Measurements from ENCODE around the gene UBXN6. TPM values are rescaled to one million over a fixed set of nuclear protein-coding genes. Genes with fewer than 3 reads are reported as not detected.
A peak's percentile ranks its signal among the peaks of the same experiment; 100 is the strongest.

Gene UBXN6
- total RNA-seq, 2 donors from 2014 or later, result 31.2 to 36.9 TPM

DNA sequence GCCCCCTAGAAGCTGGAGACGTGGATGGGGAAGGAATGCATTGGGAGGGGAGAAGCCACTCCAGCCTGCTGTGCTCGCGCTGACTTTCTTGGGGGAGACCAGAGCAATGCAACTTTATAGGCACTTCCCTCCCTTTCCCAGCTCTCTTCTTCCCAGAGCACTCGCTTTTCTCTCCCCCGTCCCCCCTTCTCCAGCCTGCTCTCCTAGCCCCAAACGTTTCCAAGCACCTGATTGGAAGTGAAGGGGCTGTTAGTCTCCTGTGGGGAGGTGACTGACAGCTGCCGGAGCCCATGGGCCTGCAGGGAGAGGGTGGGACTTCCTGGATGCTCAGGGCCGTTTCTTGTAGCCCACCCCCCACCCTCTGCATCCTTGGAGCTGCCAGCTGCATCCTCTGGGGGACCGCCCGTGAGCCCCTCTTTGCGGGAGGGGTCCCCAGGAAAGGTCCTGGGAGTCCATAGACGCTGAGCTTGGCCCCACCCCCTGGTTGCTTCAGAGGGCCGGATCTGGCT is 17.0 kb upstream of the UBXN6 start:
- Mint-ChIP-seq H3K27me3 (ENCODE audit: insufficient read depth) (no peaks in the 10 kb centered on the region), H3K36me3 (ENCODE audit: low read depth) (peaks cover 27% of the 10 kb centered on the region), H3K4me1 (peaks cover 10% of the 10 kb centered on the region), H3K4me3 (no peak overlapping the region), H3K27ac (peak overlapping the region; percentile 94), H3K9me3 (no peaks in the 10 kb centered on the region)
- H3K27ac ChIP-seq (ENCODE audit: low read depth, low read length), result peak overlapping the region; percentile 71
- no peaks in the 10 kb centered on the region for H3K9me3 ChIP-seq (ENCODE audit: control insufficient read depth, low read length)
- TF ChIP-seq, protein P1, sequence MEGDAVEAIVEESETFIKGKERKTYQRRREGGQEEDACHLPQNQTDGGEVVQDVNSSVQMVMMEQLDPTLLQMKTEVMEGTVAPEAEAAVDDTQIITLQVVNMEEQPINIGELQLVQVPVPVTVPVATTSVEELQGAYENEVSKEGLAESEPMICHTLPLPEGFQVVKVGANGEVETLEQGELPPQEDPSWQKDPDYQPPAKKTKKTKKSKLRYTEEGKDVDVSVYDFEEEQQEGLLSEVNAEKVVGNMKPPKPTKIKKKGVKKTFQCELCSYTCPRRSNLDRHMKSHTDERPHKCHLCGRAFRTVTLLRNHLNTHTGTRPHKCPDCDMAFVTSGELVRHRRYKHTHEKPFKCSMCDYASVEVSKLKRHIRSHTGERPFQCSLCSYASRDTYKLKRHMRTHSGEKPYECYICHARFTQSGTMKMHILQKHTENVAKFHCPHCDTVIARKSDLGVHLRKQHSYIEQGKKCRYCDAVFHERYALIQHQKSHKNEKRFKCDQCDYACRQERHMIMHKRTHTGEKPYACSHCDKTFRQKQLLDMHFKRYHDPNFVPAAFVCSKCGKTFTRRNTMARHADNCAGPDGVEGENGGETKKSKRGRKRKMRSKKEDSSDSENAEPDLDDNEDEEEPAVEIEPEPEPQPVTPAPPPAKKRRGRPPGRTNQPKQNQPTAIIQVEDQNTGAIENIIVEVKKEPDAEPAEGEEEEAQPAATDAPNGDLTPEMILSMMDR (conservative IDR thresholded peaks at IDR 0.05), result no peak
- H3K4me1 ChIP-seq (ENCODE audit: control insufficient read depth, insufficient read depth, low read length), result no peaks in the 10 kb centered on the region
- DNase-seq, result peak; percentile 94
- no peaks in the 10 kb centered on the region for H3K27me3 ChIP-seq (ENCODE audit: control insufficient read depth, insufficient read depth, low read length, poor library complexity, severe bottlenecking)
- peak overlapping the region; percentile 77 for H3K9ac ChIP-seq (ENCODE audit: extremely low read depth, low read length, poor library complexity, severe bottlenecking)
- WGBS, 2 experiments (ENCODE audit: insufficient coverage in 1 of 2, insufficient read length in 1 of 2), result 12 to 26% methylated on average over 4 to 13 of the region's 13 CpGs
- H3K36me3 ChIP-seq (ENCODE audit: control insufficient read depth, insufficient read depth, low read length), result peaks cover 36% of the 10 kb centered on the region
- H3K4me3 ChIP-seq (ENCODE audit: low read length), result peak overlapping the region; percentile 90

DNA sequence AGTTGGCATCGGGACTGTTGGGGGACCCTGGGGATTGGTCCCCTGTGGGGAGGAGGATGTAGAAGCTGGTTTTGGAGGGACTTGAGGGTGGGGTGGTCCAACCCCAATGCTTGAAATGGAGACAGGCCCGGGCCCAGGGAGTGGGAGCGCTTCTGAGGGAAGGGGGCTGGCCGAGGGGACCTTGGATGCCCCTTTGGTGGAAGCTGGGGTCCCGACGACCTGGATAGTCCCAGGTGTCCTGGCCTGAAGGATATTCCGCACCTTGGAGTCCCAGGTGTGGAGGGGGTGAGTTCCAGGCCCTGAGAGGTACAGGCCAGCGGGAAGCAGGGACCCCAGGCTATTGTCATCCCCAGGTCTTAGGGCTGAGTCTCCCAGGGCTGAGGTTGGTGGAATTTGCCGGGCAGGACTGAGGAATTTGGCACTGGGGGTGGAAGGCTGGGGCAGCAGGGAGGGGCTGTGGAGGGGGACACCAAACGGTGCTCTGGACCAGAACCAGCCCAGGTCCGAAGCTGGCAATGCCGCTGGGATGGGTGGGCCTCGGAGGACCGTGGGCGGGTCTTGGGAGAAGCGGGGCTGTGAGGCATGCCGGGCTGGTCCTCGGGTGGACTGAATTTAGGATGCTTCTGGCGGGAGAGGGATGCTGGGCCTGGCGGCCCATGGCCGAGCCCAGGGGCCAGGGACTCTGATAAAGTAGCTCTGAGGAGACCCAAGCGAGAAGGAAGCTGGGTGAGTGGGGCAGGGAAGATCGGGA is 16.3 kb upstream of the UBXN6 start:
- no peak overlapping the region for H3K4me3 Mint-ChIP-seq
- H3K27ac ChIP-seq (ENCODE audit: low read depth, low read length), result peak overlapping the region; percentile 71
- peaks cover 30% of the 10 kb centered on the region for H3K36me3 ChIP-seq (ENCODE audit: control insufficient read depth, insufficient read depth, low read length)
- peak overlapping the region; percentile 94 for H3K27ac Mint-ChIP-seq
- no peaks in the 10 kb centered on the region for H3K27me3 Mint-ChIP-seq (ENCODE audit: insufficient read depth)
- H3K27me3 ChIP-seq (ENCODE audit: control insufficient read depth, insufficient read depth, low read length, poor library complexity, severe bottlenecking), result no peaks in the 10 kb centered on the region
- H3K9me3 Mint-ChIP-seq, result no peaks in the 10 kb centered on the region
- 16 to 21% methylated on average over 13 to 23 of the region's 23 CpGs for WGBS, 2 experiments (ENCODE audit: insufficient coverage in 1 of 2, insufficient read length in 1 of 2)
- peaks cover 23% of the 10 kb centered on the region for H3K36me3 Mint-ChIP-seq (ENCODE audit: low read depth)
- no peaks in the 10 kb centered on the region for H3K4me1 ChIP-seq (ENCODE audit: control insufficient read depth, insufficient read depth, low read length)
- no peaks in the 10 kb centered on the region for H3K9me3 ChIP-seq (ENCODE audit: control insufficient read depth, low read length)
- peaks cover 10% of the 10 kb centered on the region for H3K4me1 Mint-ChIP-seq
- TF ChIP-seq, protein P1 (conservative IDR thresholded peaks at IDR 0.05), result no peak
- peak overlapping the region; percentile 77 for H3K9ac ChIP-seq (ENCODE audit: extremely low read depth, low read length, poor library complexity, severe bottlenecking)
- peak overlapping the region; percentile 90 for H3K4me3 ChIP-seq (ENCODE audit: low read length)
- DNase-seq, result peak; percentile 71

GRCh38 chr19:4473011-4473762 is 15.6 kb upstream of the UBXN6 start:
- Histone ChIP-seq H3K27ac (ENCODE audit: low read depth, low read length) (no peak overlapping the region), H3K9ac (ENCODE audit: extremely low read depth, low read length, poor library complexity, severe bottlenecking) (peak overlapping the region; percentile 77), H3K4me3 (ENCODE audit: low read length) (peak overlapping the region; percentile 90), H3K4me1 (ENCODE audit: control insufficient read depth, insufficient read depth, low read length) (no peaks in the 10 kb centered on the region), H3K9me3 (ENCODE audit: control insufficient read depth, low read length) (no peaks in the 10 kb centered on the region), H3K27me3 (ENCODE audit: control insufficient read depth, insufficient read depth, low read length, poor library complexity, severe bottlenecking) (no peaks in the 10 kb centered on the region), H3K36me3 (ENCODE audit: control insufficient read depth, insufficient read depth, low read length) (peaks cover 24% of the 10 kb centered on the region)
- H3K27me3 Mint-ChIP-seq (ENCODE audit: insufficient read depth), result no peaks in the 10 kb centered on the region
- TF ChIP-seq, protein P1 (conservative IDR thresholded peaks at IDR 0.05), result no peak
- 29 to 56% methylated on average over 4 to 25 of the region's 25 CpGs for WGBS, 2 experiments (ENCODE audit: insufficient coverage in 1 of 2, insufficient read length in 1 of 2)
- H3K4me3 Mint-ChIP-seq, result no peak overlapping the region
- H3K27ac Mint-ChIP-seq, result peak overlapping the region; percentile 94
- no peaks in the 10 kb centered on the region for H3K9me3 Mint-ChIP-seq
- H3K36me3 Mint-ChIP-seq (ENCODE audit: low read depth), result peaks cover 18% of the 10 kb centered on the region
- DNase-seq, result no peak
- H3K4me1 Mint-ChIP-seq, result peaks cover 10% of the 10 kb centered on the region
